GM19023 (cell line): ENCODE results near the gene TBC1D32.
"Not testable (repeated sequence)": the region's sequence is repeated elsewhere in the genome, so short reads cannot be mapped to it uniquely, and the experiment has no call there.

ENCODE experiments used
- ATAC-seq: cut with Tn5 transposase; IDR thresholded peaks from one replicate; pipeline ENCODE4 v1.9.1; 2021; ENCODE audit warnings: mild to moderate bottlenecking, moderate library complexity; ENCODE audit not compliant: unreplicated experiment

TBC1D32 gene

DNA sequence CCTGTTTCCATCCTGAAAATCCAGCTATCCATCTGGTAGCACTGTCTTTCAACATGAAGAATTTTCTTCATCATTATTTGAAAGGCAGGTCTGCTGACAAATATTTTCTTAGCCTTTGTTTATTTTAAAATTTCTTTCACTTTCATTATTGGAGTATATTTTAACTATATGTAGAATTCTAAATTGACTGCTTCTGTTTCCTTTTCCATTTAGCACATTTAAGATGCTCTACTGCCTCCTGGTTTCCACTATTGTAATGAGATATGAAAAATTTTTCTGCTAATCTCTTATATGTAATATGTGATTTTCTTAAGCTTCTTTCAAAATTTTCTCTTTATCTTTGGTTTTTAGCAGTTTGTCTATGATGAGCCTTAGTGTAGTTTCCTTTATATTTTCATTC is 97.3 kb downstream of the TBC1D32 start:
- no peak for ATAC-seq

GRCh38 chr6:121235386-121235785 is 98.9 kb downstream of the TBC1D32 start:
- ATAC-seq: no peak

GRCh38 chr6:121223930-121224329 is 110.3 kb downstream of the TBC1D32 start:
- ATAC-seq: no peak

DNA sequence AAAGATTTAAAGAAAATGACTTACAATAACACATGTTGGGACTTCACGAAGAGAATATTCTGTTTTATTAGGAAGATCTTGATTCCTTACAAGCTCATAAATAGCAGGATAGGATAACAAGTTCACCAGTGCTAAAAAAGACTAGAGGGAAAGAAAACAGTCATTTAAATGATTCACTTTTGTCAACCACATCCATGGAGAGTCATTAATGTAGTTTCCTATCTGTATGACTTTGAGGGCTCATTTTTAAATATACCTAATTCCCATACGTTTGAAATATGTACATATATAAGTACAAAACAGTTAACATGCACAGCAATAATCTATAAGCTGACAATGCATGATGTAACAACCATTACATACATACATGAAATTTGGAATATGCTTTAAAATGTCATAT is 111.1 kb downstream of the TBC1D32 start:
- no peak for ATAC-seq

GRCh38 chr6:121222656-121223055 is 111.6 kb downstream of the TBC1D32 start:
- ATAC-seq: no peak

GRCh38 chr6:121216928-121217327 is 117.4 kb downstream of the TBC1D32 start:
- no peak for ATAC-seq

DNA sequence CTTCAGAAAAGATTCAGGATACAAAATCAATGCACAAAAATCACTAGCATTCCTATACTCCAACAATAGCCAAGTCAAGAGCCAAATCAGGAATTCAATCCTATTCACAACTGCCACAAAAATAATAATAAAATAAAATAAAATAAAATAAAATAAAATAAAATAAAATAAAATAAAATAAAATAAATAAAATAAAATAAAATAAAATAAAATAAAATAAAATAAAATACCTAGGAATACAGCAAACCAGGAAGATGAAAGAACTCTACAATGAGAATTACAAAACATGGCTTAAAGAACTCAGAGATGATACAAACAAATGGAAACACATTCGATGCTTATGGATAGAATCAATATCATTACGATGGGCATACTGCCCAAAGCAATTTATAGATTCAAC is 120.9 kb downstream of the TBC1D32 start:
- not testable (repeated sequence) for ATAC-seq

DNA sequence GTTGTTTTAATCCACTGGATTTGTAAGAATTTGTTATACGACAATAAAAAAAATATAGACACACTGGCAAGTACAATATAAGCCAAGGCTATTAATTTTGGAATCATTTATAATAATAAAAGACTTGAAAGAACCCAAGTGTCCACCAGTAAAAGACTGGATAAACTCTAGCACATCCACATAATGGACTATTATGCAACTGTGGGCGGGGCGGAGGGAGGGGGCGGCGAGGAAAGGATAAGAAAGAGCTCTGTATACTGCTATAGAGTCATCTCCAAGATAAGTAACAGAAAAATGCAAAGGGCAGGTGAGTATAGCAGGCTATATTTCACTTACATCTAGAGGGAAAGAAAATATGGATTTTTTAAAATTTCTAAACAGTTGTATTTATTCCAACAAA is 123.3 kb downstream of the TBC1D32 start:
- no peak for ATAC-seq

- no peak for ATAC-seq
Measured at GRCh38 chr6:121205569-121205968, 128.7 kb downstream of the TBC1D32 start.

- no peak for ATAC-seq
Measured at GRCh38 chr6:121201105-121201504, 133.2 kb downstream of the TBC1D32 start.

GRCh38 chr6:121196042-121196441 is 138.2 kb downstream of the TBC1D32 start:
- not testable (repeated sequence) for ATAC-seq

- no peak for ATAC-seq
Measured at GRCh38 chr6:121190122-121190521, 144.2 kb downstream of the TBC1D32 start.

DNA sequence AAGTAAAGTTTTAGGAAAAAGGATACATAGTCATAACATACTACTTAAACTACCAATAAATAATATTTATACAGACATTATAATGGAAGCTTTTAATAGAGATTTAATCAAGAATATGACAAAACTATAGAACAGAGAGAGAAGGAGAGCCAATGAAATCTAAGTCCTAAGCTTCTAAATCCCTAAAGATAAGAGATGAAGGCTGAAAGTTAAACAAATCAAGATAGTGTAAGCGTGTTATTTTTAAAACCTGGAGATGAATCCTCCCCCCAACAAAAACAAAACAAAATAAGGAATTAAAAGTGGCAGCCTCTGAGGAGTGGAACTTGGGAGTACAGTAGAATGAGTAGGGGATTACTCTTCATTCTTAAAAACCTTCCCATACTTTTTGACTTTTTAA is 145.9 kb downstream of the TBC1D32 start:
- no peak for ATAC-seq

DNA sequence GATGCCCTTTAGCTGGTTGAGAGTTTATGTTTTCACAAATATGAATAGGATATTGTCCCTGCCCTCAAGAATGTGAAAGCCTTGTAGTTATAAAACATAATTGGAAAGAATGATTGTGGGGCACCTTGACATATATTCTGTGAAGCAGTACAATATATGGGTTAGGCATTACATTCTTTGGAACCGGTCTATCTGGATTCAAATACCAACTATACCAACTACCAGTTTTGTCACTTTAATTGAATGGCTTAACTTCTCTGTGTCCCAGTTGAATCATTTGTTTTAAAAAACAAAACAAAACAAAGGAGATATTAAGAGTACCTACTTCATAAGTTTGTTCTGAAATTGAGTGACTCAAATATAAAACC is 146.5 kb downstream of the TBC1D32 start:
- no peak for ATAC-seq

- ATAC-seq: no peak
Measured at GRCh38 chr6:121187200-121187832, 147.0 kb downstream of the TBC1D32 start.

GRCh38 chr6:121183742-121184141 is 150.5 kb downstream of the TBC1D32 start:
- ATAC-seq: no peak

DNA sequence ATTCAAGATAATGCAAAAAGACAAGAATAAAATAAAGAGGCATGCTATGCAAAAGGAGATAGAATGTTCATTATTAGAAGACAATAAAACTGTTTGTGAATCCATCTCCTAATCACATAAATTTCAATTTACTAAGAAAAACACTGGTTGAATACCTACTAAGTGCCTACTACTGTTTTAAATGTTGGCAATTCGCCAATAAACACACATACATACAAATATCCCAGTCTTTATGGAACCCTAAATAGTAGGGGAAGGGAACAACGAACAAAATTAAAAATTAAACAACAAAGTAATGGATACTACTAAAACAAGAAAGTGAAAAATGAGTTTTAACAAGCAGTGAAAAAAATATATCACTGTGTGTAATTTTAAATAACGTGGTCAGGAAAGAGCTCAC is 158.5 kb downstream of the TBC1D32 start:
- no peak for ATAC-seq

DNA sequence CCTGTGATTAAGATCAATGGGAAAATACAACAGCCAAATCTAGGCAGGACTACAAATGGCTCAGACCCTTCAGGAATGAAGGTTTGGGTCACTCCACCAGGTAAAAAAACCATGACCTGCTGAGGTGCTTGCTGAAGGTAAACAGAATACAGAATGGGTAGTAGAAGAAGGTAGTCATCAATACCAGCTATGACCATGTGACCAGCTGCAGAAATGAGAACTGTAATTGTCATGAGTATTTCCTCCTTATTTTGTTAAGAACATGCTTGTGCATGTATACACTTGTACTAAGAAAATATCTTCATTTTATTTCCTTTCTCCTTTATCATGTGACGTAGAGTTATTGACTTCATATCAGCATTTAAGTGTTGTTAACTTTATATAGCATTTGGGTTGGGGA is 161.8 kb downstream of the TBC1D32 start:
- ATAC-seq: not testable (repeated sequence)

DNA sequence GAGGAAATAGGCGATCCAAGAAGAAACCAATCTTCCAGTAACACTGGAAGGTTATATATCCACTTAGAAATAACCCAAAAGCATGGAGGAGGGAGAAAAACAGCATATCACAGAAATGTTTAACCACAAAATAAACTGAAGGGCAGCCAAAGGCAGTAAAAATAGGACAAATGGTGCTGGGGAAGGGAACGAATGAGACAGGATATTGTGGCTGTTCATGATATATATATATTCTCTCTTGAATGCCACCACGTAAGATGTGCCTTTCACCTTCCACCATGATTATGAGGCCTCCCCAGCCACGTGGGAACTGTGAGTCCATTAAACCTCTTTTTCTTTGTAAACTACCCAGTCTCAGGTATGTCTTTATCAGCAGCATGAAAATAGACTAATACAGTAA is 162.4 kb downstream of the TBC1D32 start:
- no peak for ATAC-seq

DNA sequence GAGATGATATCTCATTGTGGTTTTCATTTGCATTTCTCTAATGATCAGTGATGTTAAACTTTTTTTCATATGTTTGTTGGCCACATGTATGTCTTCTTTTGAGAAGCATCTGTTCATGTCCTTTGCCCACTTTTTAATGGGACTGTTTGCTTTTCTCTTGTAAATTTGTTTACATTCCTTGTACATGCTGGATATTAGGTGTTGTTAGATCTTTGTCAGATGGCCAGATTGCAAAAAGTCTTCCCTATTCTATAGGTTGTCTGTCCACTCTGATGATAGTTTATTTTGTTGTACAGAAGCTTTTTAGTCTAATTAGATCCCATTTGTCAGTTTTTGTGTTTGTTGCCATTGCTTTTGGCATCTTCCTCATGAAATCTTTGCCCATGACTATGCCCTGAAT is 172.4 kb downstream of the TBC1D32 start:
- no peak for ATAC-seq

DNA sequence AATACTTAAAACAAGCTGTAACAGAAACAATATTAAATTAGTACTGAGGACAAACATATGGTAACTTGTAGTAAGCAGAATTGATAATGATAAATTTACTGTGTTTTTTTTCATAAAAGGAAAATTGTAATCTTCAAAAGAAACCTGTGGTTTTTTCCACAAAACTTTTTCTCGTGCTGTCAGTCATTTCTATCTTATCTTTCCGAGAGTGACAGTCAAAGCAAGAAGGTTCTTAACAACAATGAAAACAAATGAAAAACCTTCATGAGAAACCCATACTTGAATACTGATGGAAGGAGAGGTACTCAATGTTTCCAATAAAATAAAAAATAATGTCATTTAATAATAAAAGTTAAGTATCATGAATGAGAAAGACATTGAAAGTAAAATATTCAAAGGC is 174.0 kb downstream of the TBC1D32 start:
- no peak for ATAC-seq

- no peak for ATAC-seq
Measured at GRCh38 chr6:121158891-121159290, 175.4 kb downstream of the TBC1D32 start.

DNA sequence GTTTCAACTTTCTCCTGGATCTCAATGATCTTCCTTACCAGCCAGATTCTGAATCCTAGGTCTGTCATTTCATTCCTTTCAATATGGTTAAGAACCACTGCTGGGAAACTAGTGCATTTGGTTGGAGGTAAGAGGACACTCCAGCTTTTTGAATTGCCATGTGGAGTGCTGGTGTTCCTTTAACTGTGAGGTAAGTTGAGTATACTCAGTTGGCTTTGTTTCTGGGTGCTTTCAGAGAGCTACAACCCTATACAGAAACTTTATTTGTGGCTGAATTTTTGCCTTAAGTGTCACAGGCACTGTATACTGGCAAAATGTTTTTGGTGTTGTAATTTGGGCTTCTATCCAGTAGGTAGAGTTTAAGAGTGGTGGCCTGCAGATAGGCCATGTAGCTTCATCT is 175.8 kb downstream of the TBC1D32 start:
- no peak for ATAC-seq
